Neural cell (in vitro differentiated cells): ENCODE data around the gene TDRD10. TPM values are rescaled to one million over a fixed set of nuclear protein-coding genes. Genes with fewer than 3 reads are reported as not detected.

ENCODE experiments used
- H2AFZ ChIP-seq: fragments of 200-600, 300-800 bp; sonication (generic), shearing (Covaris generic); 2 replicates; pipeline ENCODE4 v1.6.0; 2014; ENCODE audit warnings: low read depth, mild to moderate bottlenecking, antibody characterized with exemption, low read length, moderate library complexity
- H3F3A ChIP-seq: fragments of 200-600 bp; shearing (Covaris generic); 2 replicates; pipeline ENCODE4 v1.6.1; 2016; ENCODE audit warnings: mild to moderate bottlenecking, moderate library complexity, mixed read lengths, antibody characterized with exemption, low read length; ENCODE audit not compliant: insufficient read depth, poor library complexity, severe bottlenecking
- H3K27ac ChIP-seq: fragments of 200-600, 300-800 bp; sonication (generic), shearing (Covaris generic); 2 replicates; pipeline ENCODE4 v1.5.1; 2014; ENCODE audit warnings: mild to moderate bottlenecking, low read length, moderate library complexity
- H3K27me3 ChIP-seq: fragments of 300-800, 200-600 bp; sonication (generic), shearing (Covaris generic); 2 replicates; pipeline ENCODE4 v1.6.0; 2014; ENCODE audit warnings: mild to moderate bottlenecking, low read depth, low read length, moderate library complexity; ENCODE audit not compliant: insufficient read depth
- H3K36me3 ChIP-seq: fragments of 300-800, 200-600 bp; sonication (generic), shearing (Covaris generic); 2 replicates; pipeline ENCODE4 v1.5.1; 2014; ENCODE audit warnings: mild to moderate bottlenecking, antibody characterized with exemption, low read length, moderate library complexity; ENCODE audit not compliant: insufficient read depth
- H3K4me2 ChIP-seq: fragments of 300-800, 200-600 bp; sonication (generic), shearing (Covaris generic); 2 replicates; pipeline ENCODE4 v1.6.0; 2014; ENCODE audit warnings: mild to moderate bottlenecking, low read length
- H3K4me3 ChIP-seq: fragments of 300-800, 200-600 bp; sonication (generic), shearing (Covaris generic); 2 replicates; pipeline ENCODE4 v1.5.1; 2014; ENCODE audit warnings: mild to moderate bottlenecking, low read length, moderate library complexity
- H3K79me2 ChIP-seq: fragments of 200-600 bp; shearing (Covaris generic); replicated peaks from 2 replicates; pipeline ENCODE4 v1.6.0; 2014; ENCODE audit warnings: mild to moderate bottlenecking, low read length, moderate library complexity; ENCODE audit not compliant: insufficient read depth
- H3K9ac ChIP-seq: fragments of 300-800, 200-600 bp; sonication (generic), shearing (Covaris generic); 2 replicates; pipeline ENCODE4 v1.6.1; 2016; ENCODE audit warnings: mild to moderate bottlenecking, low read length, mixed read lengths
- H3K9me2 ChIP-seq: fragments of 200-600 bp; shearing (Covaris generic); 2 replicates; pipeline ENCODE4 v1.6.1; 2016; ENCODE audit warnings: mild to moderate bottlenecking, low read length, mixed read lengths; ENCODE audit not compliant: insufficient read depth
- H3K9me3 ChIP-seq: fragments of 200-600, 300-800 bp; sonication (generic), shearing (Covaris generic); 2 replicates; pipeline ENCODE4 v1.6.1; 2016; ENCODE audit warnings: mild to moderate bottlenecking, mixed run types, low read length, moderate library complexity, mixed read lengths
- H4K20me1 ChIP-seq: fragments of 200-600 bp; shearing (Covaris generic); 2 replicates; pipeline ENCODE4 v1.6.1; 2016; ENCODE audit warnings: mild to moderate bottlenecking, mixed run types; ENCODE audit not compliant: insufficient read depth
- CTCF ChIP-seq: fragments of 450-650 bp; IDR thresholded peaks from 2 replicates; pipeline ENCODE4 v1.5.1; 2014; ENCODE audit warnings: antibody characterized with exemption, mild to moderate bottlenecking, moderate library complexity; ENCODE audit not compliant: poor library complexity, severe bottlenecking
- EP300 ChIP-seq: fragments of 450-650 bp; conservative IDR thresholded peaks from 2 replicates; pipeline ENCODE4 v1.6.1; 2014; ENCODE audit warnings: antibody characterized with exemption, mild to moderate bottlenecking, moderate library complexity; ENCODE audit not compliant: poor library complexity, severe bottlenecking
- EZH2 ChIP-seq: fragments of 200-600, 300-800 bp; shearing (Covaris generic), sonication (generic); IDR thresholded peaks from 2 replicates; pipeline ENCODE4 v1.6.1; 2014; ENCODE audit warnings: antibody characterized with exemption, low read length, borderline replicate concordance, mild to moderate bottlenecking; ENCODE audit not compliant: insufficient read depth, poor library complexity, severe bottlenecking
- MXI1 ChIP-seq: fragments of 450-650 bp; conservative IDR thresholded peaks from 2 replicates; pipeline ENCODE4 v1.6.1; 2014; ENCODE audit warnings: antibody characterized with exemption, mild to moderate bottlenecking; ENCODE audit not compliant: poor library complexity, severe bottlenecking
- POLR2AphosphoS5 ChIP-seq: IDR thresholded peaks from 2 replicates; pipeline ENCODE4 v1.6.1; 2012
- RAD21 ChIP-seq: fragments of 450-650 bp; conservative IDR thresholded peaks from 2 replicates; pipeline ENCODE4 v1.6.1; 2014; ENCODE audit warnings: antibody characterized with exemption, mild to moderate bottlenecking, moderate library complexity
- REST ChIP-seq: IDR thresholded peaks from 2 replicates; pipeline ENCODE4 v1.6.1; 2012; ENCODE audit warnings: borderline replicate concordance
- SMC3 ChIP-seq: fragments of 450-650 bp; conservative IDR thresholded peaks from 2 replicates; pipeline ENCODE4 v1.6.1; 2014; ENCODE audit warnings: antibody characterized with exemption, mild to moderate bottlenecking, moderate library complexity; ENCODE audit not compliant: poor library complexity
- TAF1 ChIP-seq: IDR thresholded peaks from 2 replicates; pipeline ENCODE4 v1.6.1; 2012; ENCODE audit warnings: low read depth
- polyA plus RNA-seq: library from polyadenylated mRNA; depleted of rRNA; stranded (reverse); fragments of >200 nt; gene quantifications from 2 replicates; pipeline ENCODE4 v1.2.3, GENCODE V29; 2014

The TDRD10 gene
- polyA plus RNA-seq, 1 donor from 2014 or later = not detected

- Histone ChIP-seq H3K36me3 (peaks cover 6% of the 10 kb centered on the region), H3K9ac (no peak overlapping the region), H3K4me3 (no peak overlapping the region), H3K4me2 (no peak overlapping the region), H3K9me2 (no peaks in the 10 kb centered on the region), H3K27me3 (no peaks in the 10 kb centered on the region), H3K9me3 (no peaks in the 10 kb centered on the region), H3F3A (no peaks in the 10 kb centered on the region), H2AFZ (no peak overlapping the region), H3K79me2 (no peaks in the 10 kb centered on the region), H3K27ac (no peak overlapping the region), H4K20me1 (no peaks in the 10 kb centered on the region)
- TF ChIP-seq EP300 = no peak
- no peak for TF ChIP-seq SMC3
- TF ChIP-seq POLR2AphosphoS5 = no peak
- no peak for TF ChIP-seq REST
- TF ChIP-seq RAD21 = no peak
- TF ChIP-seq TAF1 = no peak
- no peak for TF ChIP-seq EZH2
- no peak for TF ChIP-seq CTCF
Measured at GRCh38 chr1:154591206-154591605, 89.2 kb downstream of the TDRD10 start.

- Histone ChIP-seq H3K27ac (no peak overlapping the region), H3F3A (no peaks in the 10 kb centered on the region), H3K79me2 (no peaks in the 10 kb centered on the region), H3K4me2 (no peak overlapping the region), H3K4me3 (no peak overlapping the region), H3K36me3 (peaks cover 6% of the 10 kb centered on the region), H4K20me1 (no peaks in the 10 kb centered on the region), H3K9me2 (no peaks in the 10 kb centered on the region), H3K9ac (no peak overlapping the region), H2AFZ (no peak overlapping the region), H3K27me3 (no peaks in the 10 kb centered on the region), H3K9me3 (no peaks in the 10 kb centered on the region)
- no peak for TF ChIP-seq TAF1
- TF ChIP-seq RAD21 = no peak
- TF ChIP-seq MXI1 = no peak
- TF ChIP-seq SMC3 = no peak
- TF ChIP-seq POLR2AphosphoS5 = no peak
- no peak for TF ChIP-seq REST
- no peak for TF ChIP-seq EP300
- no peak for TF ChIP-seq CTCF
- no peak for TF ChIP-seq EZH2
Measured at GRCh38 chr1:154593390-154593789, 91.4 kb downstream of the TDRD10 start.
